HG02981 (cell line): ENCODE results near the gene CTIF.

ENCODE experiments used
- ATAC-seq: cut with Tn5 transposase; IDR thresholded peaks from one replicate; pipeline ENCODE4 v1.9.1; 2021; ENCODE audit warnings: mild to moderate bottlenecking, moderate library complexity; ENCODE audit not compliant: unreplicated experiment

The CTIF gene

DNA sequence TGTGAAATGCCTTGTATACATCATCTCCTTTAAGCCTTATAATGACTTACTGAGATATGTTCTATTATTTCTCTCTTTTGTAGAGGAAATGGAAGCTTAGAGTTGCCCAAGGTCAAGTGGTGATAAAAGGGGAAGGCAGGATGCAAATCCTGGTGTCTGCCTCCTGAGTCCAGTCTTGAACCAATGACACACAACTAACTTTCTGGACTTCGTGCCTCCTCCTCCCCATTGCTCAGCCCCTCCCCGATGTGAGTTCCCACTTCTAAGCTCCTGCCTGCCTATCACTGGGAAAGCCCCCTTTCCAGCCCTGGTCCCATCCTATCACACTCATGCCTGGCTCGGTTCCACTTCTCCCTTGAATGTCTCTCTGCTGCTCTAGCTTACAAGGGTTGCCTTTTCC, 6.9 kb upstream of the CTIF start:
- ATAC-seq, result no peak

DNA sequence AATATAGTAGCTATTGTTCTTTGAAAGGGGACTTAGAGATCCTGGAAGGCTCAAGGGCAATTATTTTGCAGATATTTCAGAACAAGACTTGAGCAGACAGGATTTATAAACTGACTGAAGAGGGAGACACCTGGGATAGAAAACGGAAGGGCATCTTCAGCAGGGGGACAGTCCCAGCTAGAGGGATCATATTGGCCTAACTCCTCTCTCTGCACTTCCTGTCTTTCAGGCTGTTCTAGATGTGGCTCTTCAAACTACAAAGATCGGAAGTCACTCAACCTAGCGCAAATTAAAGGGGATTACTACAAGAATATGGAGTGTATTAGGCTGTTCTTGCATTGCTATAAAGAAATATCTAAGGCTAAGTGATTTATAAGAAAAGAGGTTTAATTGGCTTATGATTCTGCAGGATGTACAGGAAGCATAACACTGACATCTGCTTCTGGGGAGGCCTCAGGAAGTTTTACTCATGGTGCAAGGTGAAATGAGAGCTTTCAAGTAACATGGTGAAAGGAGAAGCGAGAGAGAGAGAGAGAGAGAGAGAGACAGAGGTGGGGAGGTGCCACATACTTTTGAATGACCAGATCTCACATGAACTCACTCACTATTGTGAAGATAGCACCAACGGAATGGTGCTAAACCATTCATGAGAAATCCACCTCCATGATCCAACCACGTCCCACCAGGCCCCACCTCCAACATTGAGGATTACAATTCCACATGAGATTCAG, 5.3 kb upstream of the CTIF start:
- ATAC-seq, result no peak

DNA sequence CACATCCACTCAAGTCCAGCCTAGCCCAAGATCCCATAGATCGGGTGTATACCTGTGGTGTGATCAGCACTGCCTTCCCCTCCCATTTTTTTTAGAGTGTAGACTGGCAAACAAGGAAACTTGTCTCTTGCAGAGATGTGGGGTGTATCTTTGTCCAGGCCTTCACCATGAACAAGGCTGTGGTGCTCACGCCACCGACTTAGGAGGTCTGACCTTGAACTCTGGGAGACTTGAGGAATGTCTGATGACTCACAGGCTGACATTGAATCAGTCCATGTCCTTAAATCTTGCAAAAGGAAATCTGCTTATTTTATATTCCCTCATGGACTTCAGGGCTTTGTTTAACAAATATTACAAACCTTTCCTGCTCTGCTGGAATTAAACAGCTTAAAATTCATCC, 4.5 kb upstream of the CTIF start:
- no peak for ATAC-seq

DNA sequence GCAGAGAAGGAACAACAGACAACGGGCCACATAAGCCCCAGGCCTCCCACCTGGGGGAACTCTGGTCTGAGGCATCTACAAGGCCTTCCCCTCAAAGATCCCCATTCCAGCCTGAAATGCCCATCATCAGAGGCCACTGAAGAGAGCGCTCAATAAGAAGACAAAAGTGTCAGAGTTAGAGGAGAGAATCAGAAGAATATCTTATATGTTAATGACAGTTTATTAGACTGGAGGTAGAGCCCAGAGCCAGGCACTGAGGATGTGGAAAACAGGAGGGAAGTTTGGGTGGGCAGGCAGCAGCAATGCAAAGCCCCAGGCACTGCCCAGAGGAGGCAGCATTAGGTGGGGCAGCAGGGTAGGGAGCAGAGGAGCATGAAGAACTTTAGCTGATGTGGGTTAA, 2.9 kb upstream of the CTIF start:
- ATAC-seq, result no peak

DNA sequence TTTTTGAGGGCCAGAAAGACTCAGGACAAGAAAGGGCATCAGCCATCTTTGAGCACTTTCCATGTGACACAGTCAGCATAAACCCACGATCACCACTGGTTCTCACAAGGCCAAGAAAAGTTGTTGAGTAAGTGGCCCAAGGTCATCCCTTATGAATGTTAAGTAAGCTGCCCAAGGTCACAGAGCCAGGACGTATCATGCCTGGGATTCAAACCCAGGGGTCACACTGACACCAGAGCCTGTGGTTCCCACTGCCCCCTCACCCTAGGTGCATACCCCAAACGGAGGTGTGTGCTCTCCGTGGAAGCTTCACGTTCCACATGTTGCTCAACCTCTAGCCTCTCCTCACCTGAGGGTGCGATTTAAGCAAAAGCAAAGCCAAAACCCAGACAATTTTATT, 2.3 kb upstream of the CTIF start:
- ATAC-seq, result no peak

DNA sequence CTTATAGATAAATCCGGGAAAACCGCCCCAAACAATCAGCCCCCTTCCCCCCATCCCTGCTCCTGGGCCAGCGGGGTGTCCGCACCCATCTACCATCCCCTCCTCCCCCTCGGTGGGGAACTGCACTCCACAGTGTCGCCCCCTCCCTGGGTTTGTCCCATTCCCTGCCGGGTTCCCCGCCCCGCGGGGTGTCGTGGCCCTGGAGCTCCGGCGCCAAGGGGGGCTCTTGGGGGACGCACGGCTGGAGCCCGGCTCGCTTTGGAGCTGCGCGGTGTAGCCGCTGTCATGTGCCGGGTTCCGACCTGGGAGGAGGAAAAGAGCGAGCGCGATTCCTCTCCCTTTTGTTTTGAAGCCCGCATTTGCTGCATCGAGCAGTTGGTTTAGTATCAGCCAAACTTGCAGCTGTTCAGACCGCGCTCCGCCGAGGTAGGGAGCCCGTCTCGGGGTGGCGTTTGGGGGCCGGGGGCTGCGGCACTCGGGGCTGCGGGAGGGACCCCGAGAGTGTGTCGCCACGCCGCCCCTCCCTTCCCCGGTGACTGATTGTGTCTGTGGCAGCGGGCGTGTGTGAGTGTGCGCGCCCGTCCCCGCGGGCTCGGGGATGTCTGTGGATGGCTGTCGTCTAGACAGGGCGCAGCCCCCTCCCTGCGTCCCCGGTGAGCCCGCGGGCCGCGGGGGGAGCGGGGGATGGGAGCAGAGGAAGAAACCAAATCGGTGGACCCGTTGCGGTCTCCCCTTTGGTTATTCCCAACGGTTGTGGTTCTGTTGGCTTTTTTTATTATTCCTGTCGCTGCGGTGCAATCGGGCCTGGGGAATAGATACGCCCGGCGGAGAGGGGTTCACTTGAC, 797 bp downstream of the CTIF start:
- ATAC-seq, result no peak

DNA sequence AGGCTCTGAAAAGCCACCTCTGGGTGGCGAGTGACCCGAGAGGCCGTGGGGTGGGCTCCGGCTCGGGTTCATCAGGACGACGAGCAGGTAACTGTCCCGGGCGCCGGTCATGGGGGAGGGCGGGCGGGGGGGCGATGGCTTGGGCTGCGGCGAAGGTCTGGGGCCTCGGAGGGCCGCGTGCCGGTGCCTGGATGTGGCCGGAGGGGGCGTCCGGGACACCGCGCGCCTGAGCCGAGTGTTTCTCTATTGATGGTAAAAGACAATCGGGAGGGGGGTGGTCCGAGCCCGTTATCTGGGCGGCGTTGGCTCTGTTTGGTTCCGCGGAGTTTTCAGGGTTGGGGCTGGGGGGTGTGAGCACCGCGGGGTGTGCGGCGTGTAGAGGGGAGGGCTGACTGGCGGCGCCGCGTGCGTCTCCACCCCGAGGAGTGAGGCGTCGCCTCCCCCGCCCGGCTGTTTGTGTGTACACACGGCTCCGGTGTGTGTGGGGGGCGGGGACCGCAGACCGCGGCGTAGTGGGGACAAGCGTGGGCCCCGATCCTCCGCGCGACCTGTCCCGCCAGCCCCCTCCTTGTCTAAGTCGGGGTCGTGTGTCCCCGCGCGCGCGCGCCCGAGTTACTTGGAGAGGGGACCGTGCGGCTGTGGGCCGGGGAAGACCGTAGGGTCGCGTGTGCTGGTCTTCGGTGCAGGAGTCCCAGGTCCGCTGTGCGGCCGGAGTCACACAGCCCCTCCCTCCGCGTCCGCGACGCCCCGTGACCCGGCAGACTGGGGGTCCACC, 1.6 kb downstream of the CTIF start:
- ATAC-seq, result peak; percentile 23

DNA sequence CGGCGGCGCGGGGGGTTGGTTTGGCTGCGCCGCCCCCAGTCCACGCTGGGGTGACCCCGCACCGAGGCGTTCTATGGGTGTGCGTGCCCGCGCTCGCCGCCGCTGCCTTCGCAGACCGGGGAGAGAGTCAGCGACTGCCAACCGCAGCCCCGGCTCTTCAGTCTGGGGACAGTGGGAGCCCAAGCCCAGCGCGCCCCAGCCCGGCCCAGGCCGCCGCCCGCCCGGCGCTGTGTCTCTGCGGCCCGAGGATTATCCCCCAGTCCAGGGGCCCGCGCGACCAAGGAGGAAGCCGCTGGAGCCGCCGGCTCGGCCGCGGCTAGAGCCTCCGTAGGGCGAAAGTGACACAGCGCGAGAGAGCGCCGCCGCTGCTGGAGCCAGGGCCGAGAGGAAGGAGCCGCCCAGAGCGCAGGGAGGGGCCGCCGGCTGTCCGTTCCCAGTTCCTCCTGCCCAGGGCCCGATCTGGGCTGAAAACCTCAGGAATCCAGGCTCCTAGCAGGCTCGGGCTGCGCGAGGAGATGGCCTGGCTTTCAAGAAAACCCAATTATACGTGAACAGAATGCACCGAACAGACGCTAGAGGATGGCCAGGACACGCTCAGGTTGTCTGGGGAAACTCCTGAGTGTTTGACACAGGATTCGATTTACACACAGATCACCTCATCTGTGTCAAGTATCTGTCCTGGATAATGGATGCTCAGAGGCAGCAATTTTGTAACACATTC, 2.4 kb downstream of the CTIF start:
- ATAC-seq, result peak; percentile 39

DNA sequence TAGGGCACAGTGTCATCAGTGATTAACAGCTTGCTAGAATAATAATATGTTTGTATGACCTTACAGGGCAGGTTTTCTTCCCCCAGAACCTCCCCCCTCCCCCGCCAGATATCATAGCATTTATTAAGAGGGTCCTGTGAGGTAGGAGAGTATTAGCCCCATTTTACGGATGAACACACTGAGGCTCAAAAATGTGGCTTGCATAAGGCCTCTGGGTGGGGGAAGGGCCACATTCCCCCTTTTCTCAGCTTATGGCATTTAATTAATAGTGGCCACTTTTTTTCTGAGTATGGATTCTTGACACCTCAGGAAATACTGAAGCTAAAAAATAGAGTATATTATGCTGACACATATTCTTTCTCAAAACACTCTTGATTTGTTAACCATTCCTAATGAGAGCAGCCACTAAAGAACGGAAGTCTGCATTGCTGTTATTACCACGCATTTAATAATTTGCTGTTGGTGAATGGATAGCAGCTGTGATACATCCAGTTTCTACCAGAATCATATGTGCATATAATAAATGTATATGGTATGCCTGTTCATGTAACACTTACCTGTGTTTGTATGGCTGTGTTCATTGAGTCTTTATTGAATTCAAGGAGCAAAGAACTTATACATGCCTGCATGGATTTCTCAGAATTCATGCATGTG, 3.0 kb downstream of the CTIF start:
- no peak for ATAC-seq

DNA sequence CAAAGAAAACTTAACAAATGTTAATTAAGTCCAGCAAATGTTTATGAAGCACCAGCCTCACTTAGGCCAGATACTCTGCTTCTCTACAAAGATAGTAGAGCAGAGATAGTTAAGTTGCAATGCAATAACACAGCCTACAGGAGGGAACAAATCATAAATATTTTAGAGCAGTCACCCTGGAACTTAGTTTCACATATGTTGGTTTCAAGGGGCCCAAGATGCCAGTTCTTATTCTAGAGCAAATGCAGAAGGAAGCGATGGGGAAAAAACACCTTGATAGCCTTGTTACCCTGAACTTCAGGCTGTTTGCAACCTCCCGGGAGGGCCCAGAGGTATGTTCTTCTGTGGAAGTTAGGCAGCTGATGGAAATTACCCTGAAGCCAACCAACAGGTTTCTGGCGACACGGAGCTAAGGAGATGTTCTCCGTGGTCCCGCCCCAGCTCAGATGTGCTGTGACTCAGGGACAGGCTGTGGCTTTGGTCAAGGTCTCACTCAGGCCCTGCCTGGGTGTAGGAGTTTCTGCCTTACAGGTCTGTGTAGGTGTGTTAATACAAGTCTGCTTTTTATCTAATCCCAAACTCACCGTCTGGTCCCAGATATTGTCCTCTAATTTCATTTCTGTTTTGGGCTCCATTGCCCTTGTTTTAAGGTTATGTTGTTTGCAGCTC, 3.8 kb downstream of the CTIF start:
- no peak for ATAC-seq

DNA sequence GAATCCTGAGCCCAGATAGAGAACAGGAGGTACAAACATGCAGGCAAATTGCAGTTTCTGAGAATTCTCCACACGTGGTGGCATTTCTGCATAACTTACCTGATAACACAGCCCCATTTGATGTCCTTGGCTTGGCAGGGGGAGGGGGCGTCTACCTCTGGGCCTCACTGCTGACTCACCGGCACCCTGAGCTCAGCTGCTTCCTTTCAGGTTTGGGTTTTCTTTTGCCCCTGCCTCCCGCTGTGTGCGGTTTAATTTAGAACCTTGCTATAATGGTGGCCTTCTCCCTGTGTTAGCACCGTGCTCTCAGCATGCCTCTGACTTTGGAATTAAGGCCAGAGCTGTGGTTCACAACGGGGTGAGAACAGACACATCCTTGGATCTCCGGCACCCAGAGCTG, 4.4 kb downstream of the CTIF start:
- ATAC-seq, result no peak

DNA sequence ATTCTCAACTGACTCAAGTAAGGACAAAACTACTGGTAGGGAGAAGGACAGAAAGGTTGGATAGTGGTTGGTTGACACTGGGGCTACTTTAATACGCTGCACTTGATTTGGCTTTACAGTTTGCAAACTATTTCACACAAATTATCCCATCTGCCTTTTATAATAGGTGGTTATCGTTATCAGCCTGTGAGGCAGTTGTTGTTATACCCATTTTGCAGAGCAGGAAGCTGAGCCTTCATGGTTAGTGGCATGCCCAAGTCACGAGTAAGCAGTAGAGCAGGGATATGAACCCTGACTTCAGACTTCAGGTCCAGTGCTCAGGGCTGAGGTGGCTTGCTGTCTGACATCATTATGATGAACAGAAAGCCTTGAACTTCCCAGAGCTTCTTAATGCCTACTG, 5.3 kb downstream of the CTIF start:
- no peak for ATAC-seq

DNA sequence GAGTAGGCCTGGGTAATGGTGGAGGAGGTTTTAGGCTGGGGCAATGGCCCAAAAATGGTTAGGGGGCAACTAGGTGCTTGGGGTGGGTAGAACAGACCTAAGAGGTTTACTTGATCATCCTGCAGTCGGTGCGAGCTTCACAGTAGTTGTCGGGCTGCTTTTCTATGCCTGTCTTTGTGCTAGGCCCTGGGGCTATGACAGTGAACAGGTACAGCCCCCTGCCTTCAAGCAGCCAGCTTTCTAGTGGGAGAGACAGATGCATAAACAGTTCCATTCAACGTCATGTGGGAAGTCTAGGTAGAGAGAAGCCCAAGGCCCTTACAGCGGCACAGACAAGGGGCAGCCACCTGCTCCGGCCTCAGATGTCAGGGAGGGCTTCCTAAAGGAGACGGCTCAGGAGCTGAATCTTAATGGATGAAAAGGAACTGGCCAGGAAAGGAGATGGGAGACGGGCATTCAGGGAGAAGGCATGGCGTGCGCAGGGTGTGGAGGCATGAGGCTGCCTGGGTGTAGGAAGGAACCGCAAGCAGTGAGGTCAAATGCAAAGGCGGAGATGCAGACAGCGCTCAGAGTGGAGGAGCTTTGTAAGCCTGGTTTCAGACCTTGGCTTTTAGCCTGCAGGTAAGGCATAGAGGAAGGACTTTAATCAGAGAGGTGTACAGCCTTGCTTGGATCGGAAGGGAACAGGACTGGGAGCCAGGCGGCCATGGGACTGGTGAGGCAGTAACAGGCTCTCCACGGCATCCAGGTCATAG, 6.0 kb downstream of the CTIF start:
- no peak for ATAC-seq

DNA sequence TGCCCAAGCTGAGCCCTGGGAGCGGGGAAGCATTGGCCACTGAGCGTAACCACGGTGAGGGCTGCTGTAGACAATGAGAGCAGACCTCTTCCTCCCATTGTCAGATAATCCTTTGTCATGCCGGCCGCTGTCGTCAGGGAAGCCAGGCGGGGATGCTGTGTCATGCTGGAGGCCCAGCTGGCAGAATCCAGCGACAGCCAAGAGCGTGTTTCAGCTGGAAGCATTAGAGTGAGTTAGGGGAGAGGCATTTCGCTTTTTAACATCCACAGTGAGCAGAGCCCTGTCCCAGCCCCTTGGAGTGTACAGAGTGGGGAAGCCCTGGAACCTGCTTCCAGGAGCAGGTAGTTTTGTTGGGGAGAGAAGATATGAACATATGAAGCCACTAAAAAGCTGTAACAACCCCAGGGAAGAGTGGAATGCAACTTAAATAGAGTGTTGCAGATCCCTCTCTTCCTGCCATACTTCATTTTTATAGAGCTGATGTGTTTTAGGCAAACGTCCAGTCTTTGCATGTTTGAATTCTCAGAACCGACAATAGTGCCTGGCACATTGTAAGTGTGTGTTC, 7.0 kb downstream of the CTIF start:
- no peak for ATAC-seq

DNA sequence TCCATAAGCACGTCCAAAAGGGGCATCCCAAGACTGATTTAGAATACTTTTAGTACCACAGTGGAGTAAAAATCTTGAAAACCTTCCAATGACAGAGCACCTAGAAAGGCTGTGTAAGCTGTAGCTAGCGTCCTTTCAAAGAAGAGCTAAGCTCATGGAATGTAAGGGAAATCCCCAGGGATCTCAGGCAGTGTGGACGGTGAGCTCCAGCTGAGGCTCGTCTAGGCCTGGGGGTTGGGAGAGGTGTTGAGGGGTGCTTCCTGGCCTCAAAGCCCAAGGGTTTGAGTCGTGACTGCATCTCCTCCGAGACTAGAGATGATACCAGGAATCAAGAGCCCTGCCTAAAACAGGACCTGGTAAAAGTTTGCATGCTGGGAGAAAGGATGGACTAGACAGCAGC, 7.6 kb downstream of the CTIF start:
- ATAC-seq, result no peak

DNA sequence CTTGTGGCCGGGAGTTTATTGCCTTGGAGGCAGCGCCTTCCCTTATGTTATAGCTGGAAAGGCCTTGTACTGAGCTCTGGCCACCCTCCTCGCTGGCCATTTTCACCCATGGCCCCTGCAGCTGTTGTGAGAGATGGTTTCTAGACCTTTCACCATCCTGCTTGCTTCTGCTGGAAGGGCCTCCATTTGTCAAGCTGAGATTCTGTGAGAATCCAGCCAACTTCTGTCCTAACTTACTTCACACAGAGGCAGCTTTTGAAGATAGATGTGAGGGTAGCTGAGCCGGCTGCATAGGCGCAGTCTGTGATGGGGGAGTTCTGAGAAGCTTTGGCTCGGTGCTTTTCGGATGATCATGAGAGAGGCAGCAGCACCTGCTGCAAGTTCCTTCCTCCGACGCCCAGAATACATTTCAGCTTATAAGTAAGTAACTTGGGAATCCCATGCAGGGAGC, 8.7 kb downstream of the CTIF start:
- ATAC-seq, result no peak

DNA sequence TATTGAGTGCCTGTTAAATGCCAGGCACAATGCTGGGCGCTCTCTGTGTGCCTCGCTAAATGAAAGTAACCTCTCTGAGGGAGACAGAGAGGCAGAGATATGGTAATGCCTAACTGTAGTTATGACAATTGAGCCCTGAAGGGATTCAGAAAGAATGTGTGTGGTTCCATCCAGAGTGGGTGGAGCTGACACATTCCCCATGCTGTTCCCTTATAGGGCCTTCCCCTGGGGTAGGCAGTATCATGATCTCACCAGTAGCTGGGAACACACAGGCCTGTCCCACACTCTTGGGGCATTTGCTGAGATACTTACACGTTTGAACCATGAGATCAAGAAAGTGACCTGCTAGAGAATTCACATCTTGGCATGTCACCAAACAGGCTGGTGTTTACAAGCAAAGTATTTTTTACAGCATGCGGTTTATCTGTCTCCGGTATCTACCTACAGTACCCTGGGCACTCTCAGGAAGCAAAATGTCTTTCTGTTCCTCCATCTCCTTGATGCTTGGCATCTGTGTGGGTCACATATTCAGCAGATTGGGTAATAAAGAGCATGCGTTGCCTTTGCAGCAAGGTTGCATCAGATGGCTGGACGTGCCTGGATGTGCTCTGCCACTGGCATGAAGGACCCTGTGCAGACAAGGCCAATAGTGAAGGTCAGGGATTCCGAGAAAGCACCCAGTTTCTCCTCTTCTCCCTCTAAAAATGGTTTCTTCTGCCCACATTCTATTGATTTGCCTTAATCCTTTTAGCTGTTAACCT, 9.4 kb downstream of the CTIF start:
- no peak for ATAC-seq

DNA sequence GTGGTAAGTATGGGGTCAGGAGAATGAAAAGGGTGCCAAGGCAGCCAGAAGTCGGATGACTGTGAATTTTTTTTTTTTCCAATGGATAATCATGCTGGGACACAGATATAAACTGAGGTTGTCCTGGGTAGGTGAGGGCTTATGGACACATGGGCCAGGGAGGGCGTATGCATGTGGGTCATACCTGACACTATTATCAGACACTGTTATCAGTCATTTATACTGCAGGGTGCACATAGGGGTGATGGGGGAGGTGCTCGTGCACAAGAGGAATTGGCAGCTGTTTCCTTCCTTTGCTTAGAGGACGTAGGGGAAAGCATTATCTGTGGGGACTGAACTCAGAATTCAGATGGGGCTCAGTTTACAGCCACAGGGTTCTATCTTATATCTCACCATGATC, 10.1 kb downstream of the CTIF start:
- no peak for ATAC-seq
